NOMO-1 (cell line): Measurements from ENCODE around the gene TUBB2B.
"Not testable (repeated sequence)": the region's sequence is repeated elsewhere in the genome, so short reads cannot be mapped to it uniquely, and the experiment has no call there.

ENCODE experiments used
- DNase-seq, 2 experiments: peaks; one replicate each; lab custom pipeline; 2025; ENCODE audit not compliant: unreplicated experiment in 2 of 2; lab: John Stamatoyannopoulos, UW

TUBB2B gene

DNA sequence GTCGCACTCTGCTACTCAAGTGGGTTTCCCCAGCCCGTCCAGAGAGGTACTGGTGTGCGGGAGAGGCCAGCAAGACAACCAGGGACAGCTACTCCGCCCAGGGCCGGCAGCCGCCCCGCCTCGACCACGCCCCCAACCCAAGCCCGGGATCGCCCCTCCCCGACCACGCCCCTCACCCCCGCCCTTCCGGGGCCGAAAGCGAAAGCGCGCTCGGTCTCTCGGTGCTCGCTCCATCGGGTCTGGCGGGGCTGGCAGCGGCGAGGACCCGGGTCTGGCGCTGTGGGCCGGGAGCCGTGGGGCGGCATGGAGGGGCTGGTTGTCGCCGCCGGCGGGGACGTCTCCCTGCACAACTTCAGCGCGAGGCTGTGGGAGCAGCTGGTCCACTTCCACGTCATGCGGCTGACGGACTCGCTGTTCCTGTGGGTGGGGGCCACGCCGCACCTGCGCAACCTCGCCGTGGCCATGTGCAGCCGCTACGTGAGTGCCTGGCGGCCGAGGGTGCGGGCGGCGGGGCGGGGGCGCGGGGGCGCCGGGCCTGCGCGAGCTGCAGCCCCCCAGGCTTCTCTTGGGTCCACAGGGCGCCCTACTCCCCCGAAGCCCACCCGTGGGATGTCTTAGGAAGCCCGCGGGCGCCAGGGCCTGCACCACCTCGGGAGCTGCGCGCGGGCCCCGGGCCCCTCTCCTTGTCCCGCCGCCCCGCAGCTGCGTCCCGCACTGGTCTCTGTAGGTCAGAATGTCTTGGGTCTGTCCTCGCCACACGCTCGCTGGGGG is 31.5 kb upstream of the TUBB2B start, which contains the start of gene PSMG4:
PSMG4 (plus strand) TSS at position 228 of the 771 bp plus-strand sequence; CDS start at position 304, 76 bp downstream.
- DNase-seq = peak; percentile 67 to 75

- DNase-seq = no peak
Measured at GRCh38 chr6:3258201-3258600, 30.7 kb upstream of the TUBB2B start.

DNA sequence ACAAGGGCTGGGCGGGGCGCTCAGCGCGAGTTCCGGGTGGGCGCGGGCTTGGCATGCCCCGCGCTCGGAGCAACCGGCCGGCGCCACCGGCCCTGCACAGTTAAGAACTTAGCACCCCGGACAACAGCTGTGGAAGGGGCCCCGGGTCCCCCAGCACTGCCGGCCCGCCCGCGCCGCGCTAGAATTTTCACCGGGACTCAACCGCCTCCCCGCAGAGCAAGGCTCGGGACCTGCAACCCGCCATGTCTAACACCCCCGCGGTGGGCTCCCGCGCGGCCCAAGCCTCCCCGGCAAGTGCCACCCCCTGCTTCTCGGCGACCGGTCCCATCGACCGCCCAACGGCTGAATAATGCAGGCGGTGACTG is 26.1 kb upstream of the TUBB2B start:
- no peak for DNase-seq

DNA sequence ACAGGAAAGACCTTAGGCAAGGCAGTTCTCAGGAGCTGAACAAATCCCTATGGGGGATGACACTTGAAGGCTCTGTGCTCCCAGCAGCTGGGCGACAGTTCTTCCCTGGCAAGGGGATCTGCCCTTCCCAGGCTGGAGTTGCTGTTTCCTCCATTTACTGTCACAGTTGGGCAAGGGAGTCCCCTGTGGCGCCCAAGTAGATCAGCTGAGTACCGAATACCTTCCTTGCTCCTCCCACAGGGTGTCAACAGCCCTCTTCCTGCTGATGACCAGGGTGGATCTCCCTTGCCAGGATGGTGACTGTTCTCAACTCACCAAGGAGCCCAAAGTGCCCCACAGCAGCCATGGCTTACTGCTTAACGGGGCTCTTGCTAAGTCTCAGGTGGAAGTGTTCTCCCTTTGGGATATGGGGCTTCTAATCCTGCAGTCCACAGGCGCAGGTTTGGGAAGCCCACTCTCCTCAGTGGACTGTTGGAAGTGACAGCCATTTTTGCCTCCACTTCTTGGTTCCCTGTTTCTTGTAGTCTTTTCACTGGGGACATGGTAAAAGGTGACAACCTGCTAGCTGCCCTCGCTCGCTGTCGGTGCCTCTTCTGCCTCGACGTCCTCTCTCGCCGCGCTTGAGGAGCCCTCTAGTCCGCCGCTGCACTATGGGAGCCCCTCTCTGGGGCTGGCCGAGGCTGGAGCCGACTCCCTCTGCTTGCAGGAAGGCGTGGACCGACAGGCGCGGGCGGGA is 25.6 kb upstream of the TUBB2B start:
- DNase-seq = peak in 1 of 2 experiments; percentile 15

DNA sequence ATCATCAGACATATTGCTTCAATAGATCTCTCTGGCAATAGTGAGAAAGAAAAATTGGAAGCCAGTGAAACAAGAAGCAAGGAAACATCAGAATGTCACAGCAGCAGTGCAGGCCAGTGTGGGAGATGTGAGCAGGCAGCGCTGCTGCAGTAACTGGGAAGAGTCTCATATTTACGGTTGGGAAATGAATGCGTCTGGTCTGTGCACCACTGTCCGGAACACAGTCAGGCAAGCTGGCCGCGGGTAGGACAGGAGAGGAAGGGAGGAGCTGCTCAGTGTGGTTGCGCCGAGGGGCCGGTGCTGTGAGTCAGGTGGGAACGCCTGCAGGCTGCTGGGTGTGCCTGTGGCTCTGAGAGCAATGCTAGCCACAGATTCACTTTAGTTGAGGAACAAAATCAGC is 24.9 kb upstream of the TUBB2B start:
- DNase-seq = peak; percentile 83 to 88

- peak; percentile 65 to 76 for DNase-seq
Measured at GRCh38 chr6:3251462-3252314, 24.2 kb upstream of the TUBB2B start.

DNA sequence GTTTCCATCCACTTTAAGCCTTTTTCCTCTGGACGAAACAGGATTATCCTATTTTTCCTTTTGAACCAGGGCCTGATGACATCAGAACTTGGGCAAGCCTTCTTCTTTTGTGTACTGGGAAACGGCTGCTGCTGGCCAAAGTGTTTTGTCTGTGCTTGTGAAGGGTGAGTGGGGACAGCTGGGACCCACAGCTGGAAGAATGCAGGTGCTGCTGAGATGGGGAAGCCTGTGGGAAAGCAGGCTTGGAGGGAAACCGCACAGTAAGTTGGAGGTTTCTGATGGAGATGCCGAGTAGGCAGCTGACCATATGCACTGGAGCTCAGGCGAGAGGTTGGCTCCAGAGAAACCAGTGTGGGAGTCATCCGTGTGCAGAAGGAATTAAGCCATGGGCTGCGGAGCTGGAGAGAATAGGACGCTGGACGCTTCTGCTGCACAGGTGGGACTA is 22.8 kb upstream of the TUBB2B start:
- no peak for DNase-seq

DNA sequence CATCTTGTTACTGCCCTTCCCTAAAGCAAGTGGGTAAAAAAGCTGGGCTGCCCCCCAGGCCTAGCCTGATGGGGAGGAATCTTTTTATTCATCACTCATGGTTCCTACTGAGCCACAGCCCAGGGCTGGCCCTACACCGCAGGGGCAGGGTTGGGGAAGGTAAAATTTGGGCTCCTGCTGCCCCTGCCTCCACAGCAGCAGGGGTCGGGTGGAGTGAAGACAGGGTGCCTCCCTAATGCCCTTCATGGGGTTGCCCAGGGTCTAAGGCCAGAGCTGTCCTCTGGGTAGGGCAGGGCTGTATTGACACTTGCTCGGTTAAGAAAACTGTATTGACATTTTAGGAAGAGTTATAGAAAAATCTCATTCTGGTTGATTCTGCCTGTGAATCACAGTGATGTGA is 22.4 kb upstream of the TUBB2B start:
- no peak for DNase-seq

DNA sequence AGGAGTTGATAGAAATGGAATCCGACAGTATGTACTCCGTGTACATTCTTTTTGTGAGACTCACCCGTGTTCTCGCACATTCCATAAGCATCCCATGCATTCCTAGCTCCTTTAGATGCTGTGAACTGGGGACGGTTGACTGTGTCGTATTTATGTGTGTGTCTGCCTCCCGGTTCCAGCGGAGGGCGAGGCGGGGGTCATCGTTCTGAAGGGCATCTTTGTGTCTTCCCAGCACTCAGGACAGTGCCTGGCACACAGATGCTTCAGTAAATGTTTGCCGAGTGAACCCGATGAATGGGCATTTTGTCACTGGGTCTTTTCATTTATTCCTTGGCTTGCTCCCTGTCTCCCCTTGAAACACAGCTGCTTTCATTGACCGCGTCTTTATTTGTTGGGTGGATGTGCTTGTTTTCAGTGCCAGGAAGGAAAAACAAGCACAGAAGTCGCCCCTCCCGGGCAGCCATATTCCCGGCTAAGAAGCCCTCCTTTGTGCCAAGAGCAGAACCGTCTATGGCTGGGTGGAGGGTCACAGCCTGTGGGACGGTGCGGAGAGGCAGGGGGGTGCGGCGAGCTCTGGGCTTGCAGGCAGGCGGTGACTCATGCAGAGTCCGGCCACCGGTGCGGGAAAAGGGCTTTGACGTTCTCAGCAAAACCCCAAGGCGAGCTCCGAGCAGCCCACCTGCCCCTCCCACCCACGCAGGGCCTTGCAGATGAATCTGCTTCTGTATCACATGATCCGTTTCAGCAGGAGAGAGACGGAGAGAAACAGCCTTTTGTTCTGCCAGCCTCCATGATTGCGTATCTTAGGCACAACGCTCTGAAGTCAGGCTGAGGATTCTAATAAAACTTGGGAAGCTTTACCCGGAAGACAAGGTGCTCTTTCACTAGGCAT is 20.0 kb upstream of the TUBB2B start:
- DNase-seq = no peak

GRCh38 chr6:3245216-3245615 is 17.8 kb upstream of the TUBB2B start:
- DNase-seq = no peak

DNA sequence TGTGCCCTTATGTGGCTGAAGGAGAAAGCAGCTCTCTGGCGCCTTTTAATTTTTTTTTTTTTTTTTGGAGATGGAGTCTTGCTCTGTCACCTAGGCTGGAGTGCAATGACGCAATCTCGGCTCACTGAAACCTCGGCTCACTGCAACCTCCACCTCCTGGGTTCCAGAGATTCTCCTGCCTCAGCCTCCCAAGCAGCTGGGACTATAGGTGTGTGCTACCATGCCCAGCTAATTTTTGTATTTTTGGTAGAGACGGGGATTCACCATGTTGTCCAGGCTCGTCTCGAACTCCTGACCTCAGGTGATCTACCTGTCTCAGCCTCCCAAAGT is 17.3 kb upstream of the TUBB2B start:
- DNase-seq = not testable (repeated sequence)

GRCh38 chr6:3244003-3244831 is 16.8 kb upstream of the TUBB2B start:
- no peak for DNase-seq

- no peak for DNase-seq
Measured at GRCh38 chr6:3242768-3243167, 15.3 kb upstream of the TUBB2B start.

DNA sequence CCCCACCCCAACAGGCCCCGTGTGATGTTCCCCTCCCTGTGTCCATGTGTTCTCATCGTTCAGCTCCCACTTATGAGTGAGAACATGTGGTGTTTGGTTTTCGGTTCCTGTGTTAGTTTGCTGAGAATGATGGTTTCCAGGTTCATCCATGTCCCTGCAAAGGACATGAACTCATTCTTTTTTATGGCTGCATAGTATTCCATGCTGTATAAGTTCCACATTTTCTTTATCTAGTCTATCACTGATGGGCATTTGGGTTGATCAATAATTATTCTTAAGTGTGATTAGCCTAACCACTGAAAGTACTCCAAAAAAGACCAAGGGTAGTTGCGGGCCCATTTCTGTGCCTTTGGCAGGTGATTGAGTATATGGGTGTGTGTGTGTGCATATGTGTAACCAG is 14.3 kb upstream of the TUBB2B start:
- DNase-seq = not testable (repeated sequence)

- no peak for DNase-seq
Measured at GRCh38 chr6:3240595-3240994, 13.1 kb upstream of the TUBB2B start.

DNA sequence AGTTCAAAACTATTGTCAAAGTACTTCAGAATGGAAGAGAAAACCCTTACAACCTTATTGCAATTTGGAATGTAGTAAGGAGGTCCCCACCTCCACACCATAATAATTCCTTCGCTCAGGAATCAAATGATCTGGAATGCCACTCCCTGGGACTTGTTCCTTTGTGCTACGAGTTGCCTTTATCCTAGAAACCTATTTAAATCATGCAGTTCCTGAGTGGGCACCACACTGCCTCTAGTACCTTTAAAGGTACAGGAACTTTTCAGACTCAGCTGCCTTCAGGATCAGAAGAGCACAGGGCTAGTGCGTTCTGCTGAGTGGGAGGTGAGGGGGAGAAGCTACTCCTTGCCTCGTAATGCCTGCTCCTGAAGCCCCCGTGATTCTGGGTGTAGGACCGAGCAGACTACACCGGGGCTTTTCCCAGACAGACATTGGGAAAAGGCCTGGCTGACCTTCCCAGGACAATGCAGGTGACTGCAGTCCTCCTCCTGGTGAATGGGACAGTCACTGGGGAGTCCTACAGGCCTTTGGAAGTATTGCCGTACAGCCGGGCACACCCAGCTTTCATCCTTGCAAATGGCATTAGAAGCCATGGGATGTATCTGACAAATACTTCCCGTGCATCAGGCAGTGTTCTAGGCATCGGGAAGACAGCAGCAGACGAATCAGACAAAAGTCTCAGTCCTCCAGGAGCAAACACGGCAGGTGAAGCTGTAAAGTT is 11.8 kb upstream of the TUBB2B start:
- DNase-seq = no peak

DNA sequence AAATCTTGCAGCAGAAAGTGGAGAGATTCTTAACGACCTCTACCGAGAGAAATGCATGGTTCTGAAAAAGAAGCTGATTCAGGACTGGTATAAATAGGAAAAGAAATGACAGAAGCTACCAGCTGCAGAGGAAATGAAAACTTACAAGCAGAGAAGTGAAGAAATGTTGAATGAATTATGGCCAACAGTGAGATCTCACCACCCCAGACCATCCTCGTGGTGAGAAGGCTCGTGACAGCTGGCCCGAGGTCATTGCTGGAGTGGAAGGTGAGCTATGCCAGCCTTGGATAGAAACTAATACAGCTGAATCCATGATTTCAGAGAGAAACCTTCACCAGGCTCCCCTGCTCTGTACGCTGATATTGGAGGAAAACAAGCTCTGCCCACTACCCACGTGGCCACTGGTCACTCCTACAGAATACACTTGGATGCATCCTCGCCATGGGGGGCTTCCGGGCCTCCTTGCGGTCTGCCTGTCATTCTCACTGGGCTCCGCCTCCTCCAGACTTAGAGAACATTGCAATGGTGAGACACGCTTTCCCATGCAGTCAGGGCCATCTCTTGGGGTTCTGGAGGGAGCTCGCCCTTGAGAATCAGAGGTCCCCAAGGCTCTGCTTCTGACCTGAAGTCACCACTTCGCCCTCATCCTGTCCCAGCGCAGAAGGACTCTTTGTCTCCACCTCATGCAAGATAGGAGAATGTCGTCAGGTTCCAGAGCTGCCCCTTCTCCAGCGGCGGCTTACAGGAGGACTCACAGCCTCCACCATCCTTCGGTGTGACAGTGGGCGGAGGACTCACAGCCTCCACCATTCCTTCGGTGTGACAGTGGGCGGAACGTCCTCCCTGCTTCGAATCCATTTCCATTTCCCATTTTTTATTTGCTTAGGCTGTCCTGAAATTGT is 10.6 kb upstream of the TUBB2B start:
- DNase-seq = peak in 1 of 2 experiments; percentile 75

DNA sequence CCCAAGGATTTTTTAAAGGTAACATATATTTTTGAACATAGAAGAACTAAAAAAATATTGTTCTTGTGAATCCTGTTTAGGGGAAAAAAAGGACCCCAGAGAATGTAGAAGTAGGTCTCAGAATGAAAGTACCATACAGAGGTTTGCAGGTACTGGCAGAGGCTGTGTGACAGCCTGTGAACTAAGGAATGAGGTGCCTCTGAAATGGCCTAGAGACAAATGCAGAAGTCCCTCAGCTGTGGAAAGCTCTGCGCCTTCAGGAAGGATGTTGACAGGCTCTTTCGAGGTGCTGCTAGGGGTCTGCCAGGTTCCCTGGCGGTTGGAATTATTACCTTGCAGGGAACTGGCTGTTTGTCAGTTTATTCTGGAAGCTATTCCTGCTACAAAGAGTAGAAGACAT is 8.6 kb upstream of the TUBB2B start:
- DNase-seq = no peak
